Liver (tissue), 9 donors: ENCODE data around the gene GALNTL6. TPM values are rescaled to one million over a fixed set of nuclear protein-coding genes. Genes with fewer than 3 reads are reported as not detected.

Experiments used
- DNase-seq: peaks from one replicate; pipeline ENCODE4 v3.0.0-alpha.2; 2017; ENCODE audit warnings: low spot score
- H3K27ac ChIP-seq, 2 donors: one replicate each; pipeline ENCODE4 v1.7.0; 2013; ENCODE audit warnings: inconsistent platforms in 2 of 2, low read length in 2 of 2, control low read depth in 1 of 2, low read depth in 1 of 2, mild to moderate bottlenecking in 1 of 2
- H3K27me3 ChIP-seq, 4 donors: one replicate each; pipeline versions ENCODE4 v1.6.1 to v1.7.0; 2013; ENCODE audit warnings: low read length in 3 of 4, inconsistent platforms in 1 of 4, mild to moderate bottlenecking in 1 of 4, moderate library complexity in 1 of 4; ENCODE audit not compliant: control insufficient read depth in 4 of 4, insufficient read depth in 4 of 4
- H3K36me3 ChIP-seq, 4 donors: one replicate each; pipeline versions ENCODE4 v1.6.1 to v1.7.0; 2013; ENCODE audit warnings: low read length in 3 of 4, mild to moderate bottlenecking in 3 of 4, low read depth in 1 of 4, moderate library complexity in 1 of 4; ENCODE audit not compliant: control insufficient read depth in 4 of 4, insufficient read depth in 3 of 4
- H3K4me1 ChIP-seq, 4 donors: one replicate each; pipeline versions ENCODE4 v1.6.1 to v1.7.0; 2013; ENCODE audit warnings: low read length in 3 of 4, mild to moderate bottlenecking in 3 of 4, moderate library complexity in 1 of 4; ENCODE audit not compliant: control insufficient read depth in 4 of 4, insufficient read depth in 4 of 4
- H3K4me3 ChIP-seq, 3 donors: one replicate each; pipeline versions ENCODE4 v1.6.1 to v1.7.0; 2013; ENCODE audit warnings: low read length in 3 of 3, control low read depth in 1 of 3, low read depth in 1 of 3, mild to moderate bottlenecking in 1 of 3
- H3K9ac ChIP-seq, 2 donors: one replicate each; pipeline ENCODE4 v1.7.0; 2013; ENCODE audit warnings: low read length in 2 of 2, mild to moderate bottlenecking in 2 of 2, moderate library complexity in 2 of 2, control low read depth in 1 of 2, low read depth in 1 of 2
- H3K9me3 ChIP-seq, 4 donors: one replicate each; pipeline versions ENCODE4 v1.6.1 to v1.7.0; 2013; ENCODE audit warnings: low read length in 3 of 4; ENCODE audit not compliant: control insufficient read depth in 4 of 4
- EGR1 ChIP-seq, 2 donors: IDR thresholded peaks; 2 replicates each; pipeline ENCODE4 v1.6.1; 2016 to 2018; ENCODE audit warnings: antibody characterized with exemption in 2 of 2, low read depth in 2 of 2
- FOXA1 ChIP-seq: IDR thresholded peaks from 2 replicates; pipeline ENCODE4 v1.6.1; 2016; ENCODE audit warnings: antibody characterized with exemption
- FOXA2 ChIP-seq: IDR thresholded peaks from 2 replicates; pipeline ENCODE4 v1.6.1; 2016; ENCODE audit warnings: antibody characterized with exemption
- HNF4A ChIP-seq, 2 donors: conservative IDR thresholded peaks; 2 replicates each; pipeline ENCODE4 v1.6.1; 2016; ENCODE audit warnings: antibody characterized with exemption in 2 of 2, mild to moderate bottlenecking in 2 of 2
- JUND ChIP-seq, 2 donors: IDR thresholded peaks; 2 replicates each; pipeline ENCODE4 v1.6.1; 2016; ENCODE audit warnings: antibody characterized with exemption in 2 of 2
- NR2F2 ChIP-seq: IDR thresholded peaks from 2 replicates; pipeline ENCODE4 v1.6.1; 2016; ENCODE audit warnings: antibody characterized with exemption
- RAD21 ChIP-seq, 2 donors: IDR thresholded peaks; 2 replicates each; pipeline ENCODE4 v1.6.1; 2016; ENCODE audit warnings: antibody characterized with exemption in 2 of 2, mild to moderate bottlenecking in 2 of 2
- RXRA ChIP-seq, 2 donors: IDR thresholded peaks; 2 replicates each; pipeline ENCODE4 v1.6.1; 2017 to 2018; ENCODE audit warnings: antibody characterized with exemption in 2 of 2, mild to moderate bottlenecking in 1 of 2
- SP1 ChIP-seq: IDR thresholded peaks from 2 replicates; pipeline ENCODE4 v1.6.1; 2018; ENCODE audit warnings: antibody characterized with exemption, mild to moderate bottlenecking
- TAF1 ChIP-seq: conservative IDR thresholded peaks from 2 replicates; pipeline ENCODE4 v1.6.1; 2016; ENCODE audit warnings: antibody characterized with exemption, mild to moderate bottlenecking
- YY1 ChIP-seq: IDR thresholded peaks from 2 replicates; pipeline ENCODE4 v1.6.1; 2016; ENCODE audit warnings: antibody characterized with exemption, mild to moderate bottlenecking
- WGBS: extraction: QIAGEN DNeasy Blood & Tissue Kit; methylation state at CpG from one replicate; pipeline ENCODE4 v1.1.7; 2013; 5-methylcytosine and 5-hydroxymethylcytosine counted together
- polyA plus RNA-seq, 2 donors: library from polyadenylated mRNA; stranded (reverse) in 1 of 2; unstranded in 1 of 2; fragments of 200-250 nt in 1 of 2; fragments of >200 nt in 1 of 2; fragmentation: Nextera tagmentation in 1 of 2; extraction: Ambion mirVana in 1 of 2; gene quantifications; one replicate each; pipeline versions ENCODE4 v1.2.1 to v1.2.3, GENCODE V29; 2013 to 2015
- total RNA-seq, 2 donors: library from RNA; depleted of rRNA; stranded (reverse); fragments of >200 nt; gene quantifications; one replicate each; pipeline ENCODE4 v1.2.3, GENCODE V29; 2014
- TF ChIP-seq, protein P1 (sequence below): IDR thresholded peaks from 2 replicates; pipeline ENCODE4 v1.6.1; 2016; ENCODE audit warnings: antibody characterized with exemption
- TF ChIP-seq, protein P2 (sequence below): IDR thresholded peaks from 2 replicates; pipeline ENCODE4 v1.6.1; 2016; ENCODE audit warnings: antibody characterized with exemption
- TF ChIP-seq, protein P3 (sequence below): fragments of 150-350 bp; IDR thresholded peaks from 2 replicates; pipeline ENCODE4 v1.5.1; 2017; ENCODE audit warnings: improper control_type of control experiment, low read depth, low read length; ENCODE audit not compliant: missing input control
- TF ChIP-seq, protein P4 (sequence below): IDR thresholded peaks from 2 replicates; pipeline ENCODE4 v1.6.1; 2016; ENCODE audit warnings: antibody characterized with exemption, mild to moderate bottlenecking
- donor health status: healthy.
- donor health status: healthy.
- donor health status: healthy.
- donor health status: healthy.
- donor health status: healthy.

GALNTL6 gene
- total and polyA plus RNA-seq, 4 donors = 0.06 to 0.08 TPM; not detected in 2

DNA sequence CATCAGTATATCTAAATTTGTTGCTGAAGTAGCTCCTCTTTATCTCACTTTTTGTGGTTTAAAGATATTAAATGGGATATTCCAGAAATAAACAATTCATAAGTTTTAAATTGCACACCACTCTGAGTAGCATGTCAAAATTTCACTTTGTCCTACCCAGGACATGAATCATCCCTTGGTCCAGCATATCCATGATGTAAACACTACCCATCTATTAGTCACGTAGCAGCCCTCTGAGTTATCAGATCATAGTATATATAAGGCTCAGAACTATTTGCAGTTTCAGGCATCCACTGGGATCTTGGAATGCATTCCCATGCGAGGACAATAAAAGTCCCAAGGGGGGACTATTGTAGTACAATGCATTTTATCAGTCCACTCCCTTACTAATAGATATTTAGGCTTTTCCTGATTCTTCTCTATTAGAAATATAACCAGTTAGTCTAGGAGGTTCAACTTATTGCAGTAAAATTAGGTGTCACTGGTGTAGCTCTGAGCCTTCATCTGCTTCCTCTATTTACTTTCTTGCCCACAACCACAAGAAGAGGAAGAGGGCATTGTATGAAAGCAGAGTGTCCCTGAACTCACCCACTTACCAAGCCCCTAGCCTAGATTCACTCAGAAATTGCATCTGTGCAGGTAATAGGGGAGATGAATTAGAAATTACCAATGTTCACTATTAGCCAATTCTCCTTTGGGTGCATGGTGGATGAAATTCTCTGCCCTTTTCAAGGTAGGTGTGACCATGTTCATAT, 945.6 kb downstream of the GALNTL6 start:
- Histone ChIP-seq H3K27me3 (no peaks in the 10 kb centered on the region), H3K36me3 (no peaks in the 10 kb centered on the region), H3K9ac (no peak overlapping the region), H3K4me3 (no peak overlapping the region), H3K9me3 (no peaks in the 10 kb centered on the region), H3K27ac (no peak overlapping the region), H3K4me1 (no peaks in the 10 kb centered on the region)
- TF ChIP-seq YY1 = no peak
- no peak for DNase-seq
- 71% methylated on average over 2 of the region's 2 CpGs for WGBS

DNA sequence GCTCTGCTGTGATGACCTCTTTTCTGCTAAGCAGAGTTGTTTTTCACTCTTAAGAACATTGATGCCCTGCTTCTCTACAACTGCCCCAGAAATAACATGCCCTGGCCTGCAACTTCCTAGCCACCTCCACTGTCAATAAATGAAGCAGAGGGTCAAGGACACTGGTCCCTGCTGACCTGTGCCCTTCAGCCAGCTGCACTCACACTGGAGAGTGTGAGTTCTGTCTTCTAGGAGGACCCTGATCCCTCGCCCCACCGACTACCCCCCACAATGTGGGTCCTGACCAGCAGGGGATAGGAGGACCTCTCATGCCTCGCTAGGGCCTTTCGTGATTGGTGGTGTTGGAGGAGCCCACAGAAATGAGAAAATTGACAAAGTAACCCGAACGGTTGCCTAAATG, 947.3 kb downstream of the GALNTL6 start:
- H3K9ac ChIP-seq = no peak overlapping the region
- no peak for TF ChIP-seq HNF4A (conservative IDR thresholded peaks at IDR 0.05)
- TF ChIP-seq RAD21 (IDR thresholded peaks at IDR 0.05) = no peak
- no peak for TF ChIP-seq FOXA2
- TF ChIP-seq RXRA (IDR thresholded peaks at IDR 0.05) = no peak
- no peak for TF ChIP-seq SP1
- no peak for TF ChIP-seq TAF1
- TF ChIP-seq, protein P1, sequence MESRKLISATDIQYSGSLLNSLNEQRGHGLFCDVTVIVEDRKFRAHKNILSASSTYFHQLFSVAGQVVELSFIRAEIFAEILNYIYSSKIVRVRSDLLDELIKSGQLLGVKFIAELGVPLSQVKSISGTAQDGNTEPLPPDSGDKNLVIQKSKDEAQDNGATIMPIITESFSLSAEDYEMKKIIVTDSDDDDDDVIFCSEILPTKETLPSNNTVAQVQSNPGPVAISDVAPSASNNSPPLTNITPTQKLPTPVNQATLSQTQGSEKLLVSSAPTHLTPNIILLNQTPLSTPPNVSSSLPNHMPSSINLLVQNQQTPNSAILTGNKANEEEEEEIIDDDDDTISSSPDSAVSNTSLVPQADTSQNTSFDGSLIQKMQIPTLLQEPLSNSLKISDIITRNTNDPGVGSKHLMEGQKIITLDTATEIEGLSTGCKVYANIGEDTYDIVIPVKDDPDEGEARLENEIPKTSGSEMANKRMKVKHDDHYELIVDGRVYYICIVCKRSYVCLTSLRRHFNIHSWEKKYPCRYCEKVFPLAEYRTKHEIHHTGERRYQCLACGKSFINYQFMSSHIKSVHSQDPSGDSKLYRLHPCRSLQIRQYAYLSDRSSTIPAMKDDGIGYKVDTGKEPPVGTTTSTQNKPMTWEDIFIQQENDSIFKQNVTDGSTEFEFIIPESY = no peak
- no peak for TF ChIP-seq FOXA1
- TF ChIP-seq, protein P2, sequence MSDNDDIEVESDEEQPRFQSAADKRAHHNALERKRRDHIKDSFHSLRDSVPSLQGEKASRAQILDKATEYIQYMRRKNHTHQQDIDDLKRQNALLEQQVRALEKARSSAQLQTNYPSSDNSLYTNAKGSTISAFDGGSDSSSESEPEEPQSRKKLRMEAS = no peak
- no peak for TF ChIP-seq YY1
- TF ChIP-seq EGR1 (IDR thresholded peaks at IDR 0.05; ENCODE audit: low read depth in 2 of 2) = no peak
- TF ChIP-seq NR2F2 = no peak
- TF ChIP-seq, protein P3, sequence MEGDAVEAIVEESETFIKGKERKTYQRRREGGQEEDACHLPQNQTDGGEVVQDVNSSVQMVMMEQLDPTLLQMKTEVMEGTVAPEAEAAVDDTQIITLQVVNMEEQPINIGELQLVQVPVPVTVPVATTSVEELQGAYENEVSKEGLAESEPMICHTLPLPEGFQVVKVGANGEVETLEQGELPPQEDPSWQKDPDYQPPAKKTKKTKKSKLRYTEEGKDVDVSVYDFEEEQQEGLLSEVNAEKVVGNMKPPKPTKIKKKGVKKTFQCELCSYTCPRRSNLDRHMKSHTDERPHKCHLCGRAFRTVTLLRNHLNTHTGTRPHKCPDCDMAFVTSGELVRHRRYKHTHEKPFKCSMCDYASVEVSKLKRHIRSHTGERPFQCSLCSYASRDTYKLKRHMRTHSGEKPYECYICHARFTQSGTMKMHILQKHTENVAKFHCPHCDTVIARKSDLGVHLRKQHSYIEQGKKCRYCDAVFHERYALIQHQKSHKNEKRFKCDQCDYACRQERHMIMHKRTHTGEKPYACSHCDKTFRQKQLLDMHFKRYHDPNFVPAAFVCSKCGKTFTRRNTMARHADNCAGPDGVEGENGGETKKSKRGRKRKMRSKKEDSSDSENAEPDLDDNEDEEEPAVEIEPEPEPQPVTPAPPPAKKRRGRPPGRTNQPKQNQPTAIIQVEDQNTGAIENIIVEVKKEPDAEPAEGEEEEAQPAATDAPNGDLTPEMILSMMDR = no peak
- 89% methylated on average over 6 of the region's 6 CpGs for WGBS

DNA sequence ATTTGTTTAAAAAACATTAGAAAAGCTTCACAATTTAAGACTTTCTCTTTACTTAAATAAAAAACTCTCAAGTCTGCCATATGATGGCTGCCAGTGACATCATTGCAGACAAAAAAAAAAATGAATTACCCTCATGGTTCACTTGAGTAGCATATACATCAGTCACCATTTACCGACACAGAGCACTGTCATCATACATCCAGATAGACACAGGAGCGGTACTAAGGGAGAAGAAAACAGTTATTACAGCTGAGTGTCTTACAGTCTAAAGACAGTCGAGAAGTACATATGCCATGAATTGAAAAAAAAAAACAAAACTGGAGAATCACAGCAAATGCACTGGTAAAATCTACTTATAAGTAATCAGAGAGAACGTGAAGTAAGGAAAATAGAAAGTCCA, 949.7 kb downstream of the GALNTL6 start:
- no peak overlapping the region for H3K27ac ChIP-seq
- no peak for TF ChIP-seq RXRA (IDR thresholded peaks at IDR 0.05)
- TF ChIP-seq, protein P4, sequence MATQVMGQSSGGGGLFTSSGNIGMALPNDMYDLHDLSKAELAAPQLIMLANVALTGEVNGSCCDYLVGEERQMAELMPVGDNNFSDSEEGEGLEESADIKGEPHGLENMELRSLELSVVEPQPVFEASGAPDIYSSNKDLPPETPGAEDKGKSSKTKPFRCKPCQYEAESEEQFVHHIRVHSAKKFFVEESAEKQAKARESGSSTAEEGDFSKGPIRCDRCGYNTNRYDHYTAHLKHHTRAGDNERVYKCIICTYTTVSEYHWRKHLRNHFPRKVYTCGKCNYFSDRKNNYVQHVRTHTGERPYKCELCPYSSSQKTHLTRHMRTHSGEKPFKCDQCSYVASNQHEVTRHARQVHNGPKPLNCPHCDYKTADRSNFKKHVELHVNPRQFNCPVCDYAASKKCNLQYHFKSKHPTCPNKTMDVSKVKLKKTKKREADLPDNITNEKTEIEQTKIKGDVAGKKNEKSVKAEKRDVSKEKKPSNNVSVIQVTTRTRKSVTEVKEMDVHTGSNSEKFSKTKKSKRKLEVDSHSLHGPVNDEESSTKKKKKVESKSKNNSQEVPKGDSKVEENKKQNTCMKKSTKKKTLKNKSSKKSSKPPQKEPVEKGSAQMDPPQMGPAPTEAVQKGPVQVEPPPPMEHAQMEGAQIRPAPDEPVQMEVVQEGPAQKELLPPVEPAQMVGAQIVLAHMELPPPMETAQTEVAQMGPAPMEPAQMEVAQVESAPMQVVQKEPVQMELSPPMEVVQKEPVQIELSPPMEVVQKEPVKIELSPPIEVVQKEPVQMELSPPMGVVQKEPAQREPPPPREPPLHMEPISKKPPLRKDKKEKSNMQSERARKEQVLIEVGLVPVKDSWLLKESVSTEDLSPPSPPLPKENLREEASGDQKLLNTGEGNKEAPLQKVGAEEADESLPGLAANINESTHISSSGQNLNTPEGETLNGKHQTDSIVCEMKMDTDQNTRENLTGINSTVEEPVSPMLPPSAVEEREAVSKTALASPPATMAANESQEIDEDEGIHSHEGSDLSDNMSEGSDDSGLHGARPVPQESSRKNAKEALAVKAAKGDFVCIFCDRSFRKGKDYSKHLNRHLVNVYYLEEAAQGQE = no peak
- TF ChIP-seq SP1 = no peak
- no peak for TF ChIP-seq FOXA1
- no peak for TF ChIP-seq JUND (IDR thresholded peaks at IDR 0.05)
- no peak for TF ChIP-seq TAF1
- no peak for TF ChIP-seq EGR1 (IDR thresholded peaks at IDR 0.05; ENCODE audit: low read depth in 2 of 2)
- TF ChIP-seq YY1 = no peak
- TF ChIP-seq, protein P3 = no peak
- no peaks in the 10 kb centered on the region for H3K4me1 ChIP-seq
- WGBS = 83% methylated on average over 4 of the region's 4 CpGs
- DNase-seq = no peak
- no peaks in the 10 kb centered on the region for H3K36me3 ChIP-seq
- H3K4me3 ChIP-seq = no peak overlapping the region
- H3K9me3 ChIP-seq = no peaks in the 10 kb centered on the region
- no peak overlapping the region for H3K9ac ChIP-seq
- no peaks in the 10 kb centered on the region for H3K27me3 ChIP-seq

More for the DNA sequence above, 947.3 kb downstream of the GALNTL6 start:
- Histone ChIP-seq H3K9me3 (no peaks in the 10 kb centered on the region), H3K4me3 (no peak overlapping the region), H3K27me3 (no peaks in the 10 kb centered on the region), H3K4me1 (no peaks in the 10 kb centered on the region), H3K36me3 (no peaks in the 10 kb centered on the region), H3K27ac (no peak overlapping the region)
- DNase-seq = no peak
